Coronary artery (tissue), 2 donors: Measurements from ENCODE around the gene ANTXRL.
"Not testable (repeated sequence)": the region's sequence is repeated elsewhere in the genome, so short reads cannot be mapped to it uniquely, and the experiment has no call there.

ENCODE experiments used
- DNase-seq: peaks from one replicate; pipeline ENCODE4 v3.0.0-alpha.2; 2017; ENCODE audit warnings: low spot score
- H3K27ac ChIP-seq, 2 donors: fragments of 200-600 bp; sonication (generic); one replicate each; pipeline ENCODE4 v1.5.1; 2016 to 2019
- H3K4me3 ChIP-seq: fragments of 200-600 bp; sonication (generic); 2 replicates; pipeline ENCODE4 v1.5.1; 2016; ENCODE audit warnings: mild to moderate bottlenecking, moderate library complexity
- CTCF ChIP-seq: fragments of 200-600 bp; sonication (generic); IDR thresholded peaks from one replicate; pipeline ENCODE4 v1.5.1; 2019; ENCODE audit warnings: antibody characterized with exemption

Gene ANTXRL

GRCh38 chr10:46311501-46311951 is 24.7 kb downstream of the ANTXRL start:
- Histone ChIP-seq H3K27ac (no peak overlapping the region), H3K4me3 (no peak overlapping the region)
- DNase-seq = peak; percentile 49
- no peak for TF ChIP-seq CTCF

DNA sequence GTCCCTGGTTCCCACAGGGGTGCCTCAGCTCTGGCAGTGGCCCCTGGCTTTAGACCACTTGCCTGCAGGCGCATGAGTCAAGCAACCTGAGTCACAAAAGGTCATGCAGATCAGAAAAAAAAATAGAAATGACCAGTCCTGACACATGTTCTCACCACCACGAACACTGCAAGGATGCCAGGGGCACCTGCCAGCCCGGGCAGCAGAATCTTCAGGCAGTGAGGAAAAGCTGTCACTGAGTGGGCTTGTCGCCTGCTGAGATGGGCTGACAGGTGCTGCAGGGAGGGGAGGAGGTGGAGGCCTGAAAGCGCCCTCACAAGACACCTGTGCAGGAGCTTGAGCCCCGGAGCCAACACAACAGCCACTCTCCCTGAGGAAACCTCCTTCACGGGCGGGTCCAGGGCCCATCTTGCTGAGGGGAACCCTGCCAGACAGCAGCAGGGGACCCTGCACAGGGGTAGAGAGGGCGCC is 25.2 kb downstream of the ANTXRL start:
- DNase-seq = peak; percentile 56
- not testable (repeated sequence) for H3K27ac ChIP-seq, H3K4me3 ChIP-seq

DNA sequence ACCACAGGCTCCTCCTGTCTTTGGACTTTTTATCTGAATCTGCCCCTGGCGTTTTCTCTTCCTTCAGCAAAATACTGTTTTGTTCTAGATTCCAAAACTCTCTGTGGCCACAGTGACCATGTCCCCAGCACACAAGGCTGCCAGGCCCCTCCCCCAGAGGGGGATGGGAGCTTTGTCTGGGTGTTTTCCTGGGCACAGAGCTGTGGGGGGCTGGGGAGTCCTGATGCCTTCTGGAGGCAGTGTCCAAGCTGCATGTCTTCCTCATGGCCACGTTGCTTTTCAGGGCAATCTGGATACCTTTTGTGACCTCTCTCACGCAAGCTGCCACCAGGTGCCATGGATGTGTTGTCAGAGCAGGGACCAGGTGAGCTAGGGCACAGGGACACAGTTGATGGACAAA is 26.2 kb downstream of the ANTXRL start:
- peak; percentile 56 for DNase-seq
- no peak overlapping the region for H3K27ac ChIP-seq
- TF ChIP-seq CTCF = no peak

GRCh38 chr10:46314071-46314470 is 27.3 kb downstream of the ANTXRL start:
- DNase-seq = no peak
- H3K4me3 ChIP-seq = no peak overlapping the region
- no peak overlapping the region for H3K27ac ChIP-seq
- TF ChIP-seq CTCF = no peak

More for the DNA sequence above, 26.2 kb downstream of the ANTXRL start:
- H3K4me3 ChIP-seq = no peak overlapping the region

- not testable (repeated sequence) for H3K27ac ChIP-seq
Measured at GRCh38 chr10:46315071-46315860, 28.5 kb downstream of the ANTXRL start.

DNA sequence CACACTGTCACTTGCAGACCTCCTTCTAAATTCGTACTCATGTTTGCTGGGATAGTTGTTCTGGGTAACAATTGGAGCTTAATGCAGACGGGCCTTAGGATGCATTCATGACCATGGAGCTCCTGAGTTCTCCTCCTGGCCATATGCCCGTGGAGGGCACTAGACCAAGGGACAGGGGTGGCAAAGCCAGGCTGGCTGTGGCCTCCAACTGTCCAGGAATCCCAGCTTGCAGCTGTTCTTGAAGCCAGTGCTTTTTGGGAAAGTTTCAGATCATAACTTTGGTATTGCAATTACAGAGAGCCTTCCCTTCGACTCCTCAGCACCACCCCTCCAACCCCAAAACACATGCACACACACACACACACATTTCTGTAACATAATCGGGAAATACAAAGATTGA is 30.6 kb downstream of the ANTXRL start:
- no peak for TF ChIP-seq CTCF
- Histone ChIP-seq H3K27ac (no peak overlapping the region), H3K4me3 (no peak overlapping the region)
- DNase-seq = no peak

More at GRCh38 chr10:46315071-46315860, 28.5 kb downstream of the ANTXRL start:
- DNase-seq, H3K4me3 ChIP-seq: not testable (repeated sequence)

GRCh38 chr10:46317889-46318288 is 31.1 kb downstream of the ANTXRL start:
- DNase-seq = no peak
- H3K27ac ChIP-seq = no peak overlapping the region
- no peak for TF ChIP-seq CTCF
- no peak overlapping the region for H3K4me3 ChIP-seq

GRCh38 chr10:46318799-46319198 is 32.0 kb downstream of the ANTXRL start:
- DNase-seq = no peak
- H3K27ac ChIP-seq = no peak overlapping the region

More at GRCh38 chr10:46318799-46319198, 32.0 kb downstream of the ANTXRL start:
- H3K4me3 ChIP-seq = no peak overlapping the region
- no peak for TF ChIP-seq CTCF
